ENCODE data around the gene VSIG2.

VSIG2 gene

DNA sequence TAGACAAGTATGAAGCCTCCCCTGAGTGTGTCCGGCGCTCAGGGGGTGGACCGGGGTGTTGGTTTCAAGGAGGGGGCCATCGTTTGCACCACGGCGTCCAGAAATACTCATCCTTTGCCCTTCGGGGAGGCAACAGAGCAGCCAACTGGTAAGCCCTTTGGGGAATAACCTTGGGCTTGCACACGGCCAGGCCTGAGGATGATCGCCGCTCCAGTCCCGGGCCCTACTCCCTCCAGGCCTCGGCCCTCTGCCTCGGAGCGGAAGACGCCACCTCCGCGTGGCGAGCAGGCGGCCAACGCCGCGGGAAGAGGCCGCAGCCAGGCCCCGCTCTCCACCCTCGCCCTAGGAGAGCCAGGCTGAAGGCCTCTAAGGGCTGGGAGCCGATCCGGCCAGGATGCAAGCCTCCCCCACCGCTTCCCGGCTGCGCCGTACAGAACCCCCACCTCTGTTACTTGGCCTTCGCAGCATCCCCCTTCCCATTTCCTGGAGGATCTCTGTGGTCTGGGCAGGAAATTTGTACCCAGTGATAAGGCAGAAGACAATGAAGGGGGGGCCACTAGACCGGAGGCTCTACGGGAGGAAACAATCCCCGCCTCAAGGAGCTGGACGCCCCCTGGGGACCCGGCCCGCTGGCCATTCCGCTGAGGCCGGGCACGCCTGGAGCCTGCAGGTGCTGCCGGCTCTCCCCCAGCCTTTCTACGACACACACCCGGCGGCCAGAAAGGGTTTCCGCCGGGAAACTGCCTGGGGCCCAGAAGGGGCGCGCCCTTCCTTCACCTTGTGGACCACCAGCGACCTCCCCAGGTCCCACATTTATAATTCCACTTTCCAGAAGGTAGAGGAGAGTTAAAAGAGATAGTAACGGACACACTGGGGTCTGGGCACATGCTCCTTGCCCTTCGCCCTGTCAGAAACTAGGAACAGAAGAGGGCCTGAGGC lies 7.5 kb upstream of the VSIG2 start:
- TF ChIP-seq, protein P1, sequence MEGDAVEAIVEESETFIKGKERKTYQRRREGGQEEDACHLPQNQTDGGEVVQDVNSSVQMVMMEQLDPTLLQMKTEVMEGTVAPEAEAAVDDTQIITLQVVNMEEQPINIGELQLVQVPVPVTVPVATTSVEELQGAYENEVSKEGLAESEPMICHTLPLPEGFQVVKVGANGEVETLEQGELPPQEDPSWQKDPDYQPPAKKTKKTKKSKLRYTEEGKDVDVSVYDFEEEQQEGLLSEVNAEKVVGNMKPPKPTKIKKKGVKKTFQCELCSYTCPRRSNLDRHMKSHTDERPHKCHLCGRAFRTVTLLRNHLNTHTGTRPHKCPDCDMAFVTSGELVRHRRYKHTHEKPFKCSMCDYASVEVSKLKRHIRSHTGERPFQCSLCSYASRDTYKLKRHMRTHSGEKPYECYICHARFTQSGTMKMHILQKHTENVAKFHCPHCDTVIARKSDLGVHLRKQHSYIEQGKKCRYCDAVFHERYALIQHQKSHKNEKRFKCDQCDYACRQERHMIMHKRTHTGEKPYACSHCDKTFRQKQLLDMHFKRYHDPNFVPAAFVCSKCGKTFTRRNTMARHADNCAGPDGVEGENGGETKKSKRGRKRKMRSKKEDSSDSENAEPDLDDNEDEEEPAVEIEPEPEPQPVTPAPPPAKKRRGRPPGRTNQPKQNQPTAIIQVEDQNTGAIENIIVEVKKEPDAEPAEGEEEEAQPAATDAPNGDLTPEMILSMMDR (IDR thresholded peaks at IDR 0.05; ENCODE audit: control insufficient read depth, extremely low read depth, insufficient read depth): no peak
- no peak overlapping the region for H3K4me3 ChIP-seq (ENCODE audit: low read depth, low read length)
- DNase-seq (ENCODE audit: low read depth): no peak

DNA sequence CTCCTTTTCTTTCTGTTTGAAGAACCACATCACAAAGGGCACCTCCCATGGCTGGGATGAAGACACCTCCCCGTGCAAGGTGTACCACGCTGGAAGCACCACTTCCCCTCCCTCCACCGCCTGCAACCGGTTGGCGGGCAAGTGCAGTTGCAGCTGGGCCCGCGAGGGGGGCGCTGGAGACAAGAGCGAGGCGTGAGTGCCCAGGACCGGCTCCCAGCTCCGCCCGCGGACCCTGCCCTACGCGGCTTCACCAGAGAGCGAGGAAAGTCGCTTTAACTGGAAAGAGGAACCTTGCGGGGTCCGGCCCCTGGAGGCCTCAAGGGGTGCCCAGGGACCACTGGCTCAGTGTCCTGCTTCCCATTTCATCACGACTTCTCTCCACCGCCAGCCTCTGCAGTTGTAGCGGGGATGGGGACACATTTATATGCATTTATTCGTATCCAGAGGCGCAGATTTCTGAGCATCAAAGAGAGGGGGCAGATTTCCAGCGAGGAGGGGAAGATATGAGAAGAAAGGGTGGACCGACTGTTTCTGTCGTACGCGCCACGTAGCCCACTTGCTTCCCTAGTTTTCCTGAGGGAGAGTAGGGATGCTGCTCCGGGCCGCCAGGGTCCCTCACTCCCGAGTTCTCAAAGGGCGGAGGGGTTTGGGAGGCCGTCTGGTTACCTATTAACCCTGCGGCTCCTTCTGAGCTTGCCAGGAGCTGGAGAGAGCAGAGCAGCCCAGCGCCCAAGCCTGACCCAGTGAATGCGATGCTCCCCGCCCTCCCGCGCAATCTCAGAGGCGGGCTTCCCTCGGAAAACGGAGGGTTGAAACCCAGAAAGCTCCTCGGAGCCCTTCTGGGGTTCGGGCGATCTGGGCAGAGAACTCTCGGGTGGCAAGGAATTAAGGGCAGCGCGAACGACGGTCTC lies 6.6 kb upstream of the VSIG2 start:
- DNase-seq (ENCODE audit: low read depth): no peak
- TF ChIP-seq, protein P1 (IDR thresholded peaks at IDR 0.05; ENCODE audit: control insufficient read depth, extremely low read depth, insufficient read depth): peak; percentile 55
- no peak overlapping the region for H3K4me3 ChIP-seq (ENCODE audit: low read depth, low read length)

DNA sequence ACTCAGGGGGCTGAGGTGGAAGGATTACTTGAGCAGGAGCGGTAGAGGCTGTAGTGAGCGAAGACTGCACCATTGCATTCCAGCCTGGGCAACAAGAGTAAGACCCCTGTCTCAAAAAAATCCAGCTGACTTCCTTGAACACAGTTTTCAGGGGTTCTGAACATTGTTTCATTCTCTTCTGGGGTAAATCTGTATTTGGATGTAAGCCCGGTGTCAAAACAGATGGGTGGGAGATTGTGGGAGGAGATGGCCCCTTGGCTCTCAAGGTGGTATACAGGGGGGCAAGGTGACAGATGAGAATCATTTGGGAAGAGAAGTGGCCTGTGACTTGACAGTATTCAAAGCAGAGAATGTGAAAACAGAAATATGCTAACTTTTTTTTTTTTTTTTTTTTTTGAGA lies 5.3 kb upstream of the VSIG2 start:
- no peak for DNase-seq (ENCODE audit: low read depth)
- TF ChIP-seq, protein P1 (IDR thresholded peaks at IDR 0.05; ENCODE audit: control insufficient read depth, extremely low read depth, insufficient read depth): no peak
- H3K4me3 ChIP-seq (ENCODE audit: low read depth, low read length): no peak overlapping the region

DNA sequence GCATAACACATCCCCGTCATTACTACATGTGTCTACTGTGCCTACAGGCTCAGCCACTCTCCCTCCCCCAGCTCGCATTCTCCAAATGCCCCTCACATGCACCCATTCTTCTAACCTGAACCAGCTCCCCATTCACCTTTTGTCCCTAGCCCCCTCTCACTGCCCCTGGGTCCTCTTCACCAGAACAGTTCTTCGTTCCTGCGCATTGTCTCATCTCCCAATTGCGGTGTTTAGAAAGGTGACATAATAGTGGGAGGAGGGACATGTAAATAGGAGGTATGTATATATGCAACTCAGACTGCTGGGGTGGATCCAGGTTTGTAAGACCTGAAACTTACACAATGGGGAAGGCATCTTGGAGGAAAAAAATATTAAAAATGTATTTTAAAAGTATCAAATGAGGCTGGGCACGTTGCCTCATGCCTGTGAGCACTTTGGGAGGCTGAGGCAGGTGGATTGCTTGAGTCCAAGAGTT lies 4.7 kb upstream of the VSIG2 start:
- DNase-seq (ENCODE audit: low read depth): no peak
- TF ChIP-seq, protein P1 (IDR thresholded peaks at IDR 0.05; ENCODE audit: control insufficient read depth, extremely low read depth, insufficient read depth): no peak
- no peak overlapping the region for H3K4me3 ChIP-seq (ENCODE audit: low read depth, low read length)

DNA sequence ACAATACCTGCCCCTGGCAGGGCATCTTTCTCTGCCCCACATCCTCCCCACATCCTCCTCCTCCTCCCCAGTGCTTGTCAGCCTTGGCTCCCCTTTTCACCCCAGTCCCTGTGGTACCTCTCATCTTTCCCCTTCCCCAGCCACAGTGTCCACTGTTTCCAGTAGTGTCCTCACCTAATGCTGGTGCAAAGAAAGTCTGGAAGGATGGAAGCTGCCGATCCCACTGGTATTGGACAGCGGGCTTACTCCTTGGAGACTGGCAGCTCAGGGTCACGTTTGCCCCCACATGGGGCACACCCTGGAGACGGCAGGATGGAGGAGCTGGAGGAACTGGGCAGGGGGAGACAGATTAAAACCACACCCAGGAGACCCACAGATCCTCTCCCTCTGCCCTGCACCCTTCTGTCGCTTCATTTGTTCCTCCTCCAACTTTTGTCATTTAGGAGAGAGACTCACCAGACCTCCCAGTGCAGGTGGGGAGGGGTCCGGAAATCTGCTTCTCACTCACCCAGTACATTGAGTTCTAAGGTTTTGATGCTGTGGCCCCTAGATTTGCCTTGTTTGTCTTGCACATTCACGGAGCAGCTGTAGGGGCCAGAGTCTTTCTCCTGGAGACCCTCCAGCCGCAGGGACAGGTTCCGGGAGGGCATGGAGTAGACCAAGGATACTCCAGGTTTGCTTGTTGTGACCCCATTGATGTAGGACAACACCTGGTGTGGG lies 4.1 kb upstream of the VSIG2 start:
- no peak for DNase-seq (ENCODE audit: low read depth)
- H3K4me3 ChIP-seq (ENCODE audit: low read depth, low read length): no peak overlapping the region
- TF ChIP-seq, protein P1 (IDR thresholded peaks at IDR 0.05; ENCODE audit: control insufficient read depth, extremely low read depth, insufficient read depth): no peak

DNA sequence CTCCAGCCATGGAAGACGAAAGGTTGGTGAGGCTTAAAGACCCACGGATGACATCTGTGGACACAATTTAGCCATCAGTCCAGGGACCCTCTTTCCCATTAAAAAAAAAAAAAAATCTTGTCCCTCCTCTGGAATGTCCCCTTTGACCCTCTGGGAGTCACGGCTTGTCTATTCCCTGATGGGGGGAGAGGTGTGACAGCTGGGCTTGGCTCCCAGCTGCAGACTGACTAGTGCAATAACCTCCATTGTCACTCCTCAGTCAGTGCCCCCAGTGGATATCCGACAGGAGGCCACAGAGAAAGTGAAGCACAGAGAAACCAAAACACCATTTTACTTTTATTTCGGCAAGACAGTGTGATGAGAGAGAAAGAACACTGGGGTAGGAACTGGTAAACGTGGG lies 2.7 kb upstream of the VSIG2 start:
- TF ChIP-seq, protein P1 (IDR thresholded peaks at IDR 0.05; ENCODE audit: control insufficient read depth, extremely low read depth, insufficient read depth): no peak
- no peak overlapping the region for H3K4me3 ChIP-seq (ENCODE audit: low read depth, low read length)
- DNase-seq (ENCODE audit: low read depth): no peak

Measured in LNCaP clone FGC (cell line).